Neuronal stem cell (in vitro differentiated cells): ENCODE results near the gene TLDC2.

Source experiments
- DNase-seq: peaks from one replicate; pipeline ENCODE4 v3.0.0-alpha.2; 2013; ENCODE audit warnings: low spot score
- H2AFZ ChIP-seq: one replicate; pipeline ENCODE4 v1.6.1; 2013; ENCODE audit warnings: mild to moderate bottlenecking, low read length, inconsistent platforms
- H2AK5ac ChIP-seq: 2 replicates; pipeline ENCODE4 v1.6.1; 2013; ENCODE audit warnings: low read depth, mild to moderate bottlenecking, inconsistent platforms, low read length, moderate library complexity, mixed read lengths
- H2BK120ac ChIP-seq: 2 replicates; pipeline ENCODE4 v1.6.1; 2013; ENCODE audit warnings: low read depth, mild to moderate bottlenecking, inconsistent platforms, low read length, moderate library complexity, mixed read lengths
- H2BK12ac ChIP-seq: one replicate; pipeline ENCODE4 v1.6.1; 2013; ENCODE audit warnings: low read length, inconsistent platforms
- H2BK15ac ChIP-seq: 2 replicates; pipeline ENCODE4 v1.6.1; 2013; ENCODE audit warnings: mild to moderate bottlenecking, low read length, inconsistent platforms, mixed read lengths
- H2BK5ac ChIP-seq: one replicate; pipeline ENCODE4 v1.6.1; 2013; ENCODE audit warnings: inconsistent platforms, mild to moderate bottlenecking, low read length, moderate library complexity
- H3K14ac ChIP-seq: one replicate; pipeline ENCODE4 v1.6.1; 2013; ENCODE audit warnings: low read length, inconsistent platforms
- H3K18ac ChIP-seq: 2 replicates; pipeline ENCODE4 v1.6.1; 2013; ENCODE audit warnings: low read length, inconsistent platforms
- H3K23ac ChIP-seq: 2 replicates; pipeline ENCODE4 v1.6.1; 2013; ENCODE audit warnings: low read depth, mild to moderate bottlenecking, mixed read lengths, low read length, inconsistent platforms; ENCODE audit not compliant: poor library complexity
- H3K27ac ChIP-seq: replicated peaks from 3 replicates; pipeline ENCODE4 v1.5.1; 2013; ENCODE audit warnings: low read length, inconsistent platforms
- H3K27me3 ChIP-seq, 3 experiments: 2 replicates each; pipeline ENCODE4 v1.6.1; 2013; ENCODE audit warnings: low read length in 3 of 3, mild to moderate bottlenecking in 2 of 3, inconsistent platforms in 1 of 3, low read depth in 1 of 3, mixed read lengths in 1 of 3, moderate library complexity in 1 of 3; ENCODE audit not compliant: control insufficient read depth in 3 of 3, insufficient read depth in 3 of 3
- H3K36me3 ChIP-seq, 2 donors: replicated peaks in 1 of 2; 2 replicates each; pipeline ENCODE4 v1.6.1; 2013; ENCODE audit warnings: low read length in 2 of 2; ENCODE audit not compliant: control insufficient read depth in 2 of 2, insufficient read depth in 2 of 2
- H3K4ac ChIP-seq: 2 replicates; pipeline ENCODE4 v1.6.1; 2013; ENCODE audit warnings: inconsistent platforms, mild to moderate bottlenecking, low read length, moderate library complexity
- H3K4me1 ChIP-seq, 2 donors: 1 replicate in 1 of 2; 2 replicates in 1 of 2; pipeline ENCODE4 v1.6.1; 2013; ENCODE audit warnings: low read length in 2 of 2, low read depth in 1 of 2; ENCODE audit not compliant: control insufficient read depth in 2 of 2, insufficient read depth in 1 of 2
- H3K4me2 ChIP-seq: one replicate; pipeline ENCODE4 v1.6.1; 2013; ENCODE audit warnings: mild to moderate bottlenecking, low read length, inconsistent platforms; ENCODE audit not compliant: insufficient read depth, poor library complexity, severe bottlenecking
- H3K4me3 ChIP-seq, 2 donors: 2 replicates each; pipeline ENCODE4 v1.5.1; 2013; ENCODE audit warnings: low read length in 2 of 2, mild to moderate bottlenecking in 2 of 2, inconsistent platforms in 1 of 2, moderate library complexity in 1 of 2
- H3K79me1 ChIP-seq: one replicate; pipeline ENCODE4 v1.6.1; 2013; ENCODE audit warnings: low read depth, mild to moderate bottlenecking, inconsistent platforms, low read length, moderate library complexity
- H3K9ac ChIP-seq: one replicate; pipeline ENCODE4 v1.6.1; 2013; ENCODE audit warnings: mild to moderate bottlenecking, low read depth, low read length, inconsistent platforms; ENCODE audit not compliant: poor library complexity
- H3K9me3 ChIP-seq, 2 donors: replicated peaks in 1 of 2; 2 replicates each; pipeline versions ENCODE3 to v1.6.1; 2013; ENCODE audit warnings: low read length in 2 of 2, mild to moderate bottlenecking in 2 of 2, inconsistent platforms in 1 of 2, low read depth in 1 of 2, mixed read lengths in 1 of 2, moderate library complexity in 1 of 2; ENCODE audit not compliant: control insufficient read depth in 2 of 2, insufficient read depth in 1 of 2
- H4K8ac ChIP-seq: one replicate; pipeline ENCODE4 v1.6.1; 2013; ENCODE audit warnings: low read depth, mild to moderate bottlenecking, inconsistent platforms, low read length, moderate library complexity
- H4K91ac ChIP-seq: one replicate; pipeline ENCODE4 v1.6.1; 2013; ENCODE audit warnings: low read length, low read depth, mild to moderate bottlenecking, inconsistent platforms; ENCODE audit not compliant: poor library complexity
- WGBS, 2 donors: extraction: QIAGEN DNeasy Blood & Tissue Kit; methylation state at CpG; one replicate each; pipeline ENCODE4 v1.1.7; 2013; ENCODE audit warnings: missing lambda C conversion rate in 2 of 2, mixed read lengths in 1 of 2; ENCODE audit not compliant: insufficient read length in 2 of 2, insufficient replicate concordance in 1 of 2; ENCODE audit errors: extremely low coverage in 2 of 2; 5-methylcytosine and 5-hydroxymethylcytosine counted together

TLDC2 gene

GRCh38 chr20:36856195-36856594 lies 19.7 kb upstream of the TLDC2 start:
- Histone ChIP-seq H2BK5ac (no peak overlapping the region), H3K4me3 (no peak overlapping the region), H3K27me3 (no peaks in the 10 kb centered on the region), H3K18ac (no peak overlapping the region), H3K23ac (no peak overlapping the region), H4K8ac (no peak overlapping the region), H3K14ac (no peak overlapping the region), H3K9ac (no peak overlapping the region), H3K4me2 (no peak overlapping the region), H4K91ac (no peak overlapping the region), H2BK120ac (no peak overlapping the region), H3K4me1 (peaks cover 0 to 9% of the 10 kb centered on the region in 2 donors), H3K9me3 (peaks cover 3% of the 10 kb centered on the region in 2 donors), H2BK15ac (no peak overlapping the region), H2AFZ (no peak overlapping the region), H3K4ac (no peak overlapping the region), H3K36me3 (peaks cover 31 to 67% of the 10 kb centered on the region in 2 donors), H2AK5ac (no peak overlapping the region), H3K27ac (no peak overlapping the region), H2BK12ac (no peak overlapping the region), H3K79me1 (peaks cover 32% of the 10 kb centered on the region)
- no CpG with 5 or more reads among the region's 3 CpGs for WGBS, 2 donors
- DNase-seq, result no peak

DNA sequence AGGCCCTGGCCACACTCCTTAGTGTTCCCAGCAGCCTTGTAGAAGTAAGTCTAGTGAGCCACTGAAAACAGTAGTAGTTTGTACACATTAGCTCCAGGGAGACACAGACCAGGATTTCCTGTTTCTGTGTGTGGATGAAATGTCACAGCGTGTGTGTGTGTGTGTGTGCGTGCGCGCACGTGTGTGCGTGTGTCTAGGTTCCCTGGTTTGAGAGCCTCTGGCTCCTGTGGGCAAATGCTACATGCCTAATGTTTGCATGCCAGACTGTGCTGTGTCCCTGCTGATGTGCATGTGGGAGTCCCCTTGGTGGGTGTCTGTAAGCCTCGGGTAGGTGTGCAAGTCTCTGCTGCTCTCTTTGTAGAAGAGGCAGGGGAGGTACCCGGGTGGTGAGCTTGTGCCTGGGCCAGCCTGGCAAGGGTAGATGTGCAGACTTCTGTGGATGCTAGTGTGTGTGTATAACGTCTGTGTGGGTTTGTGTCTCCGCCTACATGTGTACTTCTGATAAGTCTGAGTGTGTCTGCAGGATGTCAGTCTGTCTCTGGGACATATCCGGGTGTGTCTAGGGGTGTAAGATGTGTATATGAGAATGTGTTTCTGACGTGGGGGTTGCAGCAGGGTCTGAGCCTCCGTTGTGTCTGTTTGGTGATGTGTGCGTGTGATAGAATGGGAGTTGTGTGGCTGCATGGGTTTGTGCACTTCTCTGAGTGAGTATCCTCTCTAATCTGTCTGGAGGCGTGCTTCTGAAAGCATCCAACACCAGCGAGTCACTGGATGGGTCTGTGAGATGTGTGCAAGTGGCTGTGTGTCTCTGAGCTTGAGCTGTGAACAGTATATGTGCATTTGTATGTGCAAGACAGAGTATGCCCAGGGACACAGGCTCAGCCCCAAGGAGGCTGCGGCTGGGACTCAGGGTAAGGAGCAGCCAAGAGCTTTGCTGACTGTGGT lies 19.0 kb upstream of the TLDC2 start:
- H2AK5ac ChIP-seq, result peak overlapping the region; percentile 31
- H3K27me3 ChIP-seq, result no peaks in the 10 kb centered on the region
- no CpG with 5 or more reads among the region's 17 CpGs for WGBS, 2 donors
- no peak overlapping the region for H2BK12ac ChIP-seq
- H2AFZ ChIP-seq, result no peak overlapping the region
- H3K4me3 ChIP-seq, result no peak overlapping the region
- H3K9me3 ChIP-seq, result no peaks in the 10 kb centered on the region
- no peak overlapping the region for H2BK15ac ChIP-seq
- no peak overlapping the region for H2BK120ac ChIP-seq
- peak overlapping the region; percentile 62 for H3K23ac ChIP-seq
- peaks cover 5 to 17% of the 10 kb centered on the region in 2 donors for H3K4me1 ChIP-seq
- peak overlapping the region; percentile 51 for H3K9ac ChIP-seq
- H3K36me3 ChIP-seq, result peaks cover 31 to 67% of the 10 kb centered on the region in 2 donors
- peak overlapping the region; percentile 70 for H2BK5ac ChIP-seq
- no peak overlapping the region for H4K8ac ChIP-seq
- H3K79me1 ChIP-seq, result peaks cover 35% of the 10 kb centered on the region
- H3K4me2 ChIP-seq, result no peak overlapping the region
- DNase-seq, result no peak
- H3K18ac ChIP-seq, result no peak overlapping the region
- H3K4ac ChIP-seq, result no peak overlapping the region
- peak overlapping the region; percentile 85 for H3K14ac ChIP-seq
- no peak overlapping the region for H4K91ac ChIP-seq
- no peak overlapping the region for H3K27ac ChIP-seq

- H3K4me2 ChIP-seq, result no peak overlapping the region
- peaks cover 37% of the 10 kb centered on the region for H3K79me1 ChIP-seq
- H3K4me3 ChIP-seq, result no peak overlapping the region
- no peak overlapping the region for H3K4ac ChIP-seq
- no peak overlapping the region for H4K91ac ChIP-seq
- no peak overlapping the region for H3K27ac ChIP-seq
- H3K9me3 ChIP-seq, result no peaks in the 10 kb centered on the region
- no peak overlapping the region for H2AFZ ChIP-seq
- no peak for DNase-seq
- H3K9ac ChIP-seq, result no peak overlapping the region
- no peak overlapping the region for H2AK5ac ChIP-seq
- H3K14ac ChIP-seq, result no peak overlapping the region
- H2BK15ac ChIP-seq, result no peak overlapping the region
- no peak overlapping the region for H2BK5ac ChIP-seq
- no peak overlapping the region for H3K18ac ChIP-seq
- no peak overlapping the region for H3K23ac ChIP-seq
- H3K36me3 ChIP-seq, result peaks cover 24 to 54% of the 10 kb centered on the region in 2 donors
- no peak overlapping the region for H4K8ac ChIP-seq
- H3K4me1 ChIP-seq, result peaks cover 7 to 21% of the 10 kb centered on the region in 2 donors
- no CpG with 5 or more reads among the region's 4 CpGs for WGBS, 2 donors
- no peak overlapping the region for H2BK120ac ChIP-seq
- H3K27me3 ChIP-seq, result peaks cover 0 to 2% (median 0%) of the 10 kb centered on the region in 3 experiments
- no peak overlapping the region for H2BK12ac ChIP-seq
These were observed 16.7 kb upstream of the TLDC2 start for GRCh38 chr20:36859282-36859555.

DNA sequence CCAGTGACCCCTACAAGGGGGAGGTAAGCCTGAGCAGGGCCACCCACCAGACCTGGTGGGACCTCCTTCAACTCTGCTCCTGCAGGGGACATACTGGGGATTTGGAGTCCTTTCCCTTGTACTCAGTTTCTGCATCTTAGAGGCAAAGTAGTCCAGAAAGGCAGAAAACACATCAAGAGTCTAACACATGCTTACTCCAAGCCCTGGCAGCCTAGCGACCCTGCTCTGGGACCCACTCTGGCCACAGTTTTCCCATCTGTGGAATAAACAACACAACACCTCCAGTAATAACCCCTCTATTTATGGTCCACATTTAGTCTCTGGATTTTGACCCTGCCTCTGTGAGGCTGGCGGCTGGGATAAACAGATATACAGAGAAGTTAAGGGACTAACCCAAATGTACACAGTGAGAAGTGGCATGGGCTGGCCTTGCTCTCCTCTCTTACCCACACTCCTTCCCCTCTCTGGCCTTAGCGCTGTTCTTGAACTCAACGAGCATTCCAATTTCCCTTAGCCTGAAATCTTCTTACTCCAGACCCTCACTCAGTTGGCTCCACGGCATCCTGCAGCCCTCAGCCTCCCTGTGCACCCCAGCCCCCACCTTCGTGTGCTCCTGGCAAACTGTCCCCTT lies 16.1 kb upstream of the TLDC2 start:
- H2BK15ac ChIP-seq, result no peak overlapping the region
- H3K27me3 ChIP-seq, result peaks cover 0 to 3% (median 2%) of the 10 kb centered on the region in 3 experiments
- H2AK5ac ChIP-seq, result no peak overlapping the region
- peaks cover 33% of the 10 kb centered on the region for H3K79me1 ChIP-seq
- no peak overlapping the region for H2BK5ac ChIP-seq
- H3K9ac ChIP-seq, result no peak overlapping the region
- peaks cover 24 to 52% of the 10 kb centered on the region in 2 donors for H3K36me3 ChIP-seq
- H4K8ac ChIP-seq, result no peak overlapping the region
- no peaks in the 10 kb centered on the region for H3K9me3 ChIP-seq
- H3K4ac ChIP-seq, result no peak overlapping the region
- DNase-seq, result no peak
- WGBS, 2 donors, result no CpG with 5 or more reads among the region's 6 CpGs
- no peak overlapping the region for H3K23ac ChIP-seq
- peaks cover 7 to 22% of the 10 kb centered on the region in 2 donors for H3K4me1 ChIP-seq
- H2AFZ ChIP-seq, result no peak overlapping the region
- H3K27ac ChIP-seq, result no peak overlapping the region
- no peak overlapping the region for H3K4me2 ChIP-seq
- no peak overlapping the region for H2BK120ac ChIP-seq
- no peak overlapping the region for H3K14ac ChIP-seq
- no peak overlapping the region for H3K18ac ChIP-seq
- H2BK12ac ChIP-seq, result no peak overlapping the region
- H3K4me3 ChIP-seq, result no peak overlapping the region
- no peak overlapping the region for H4K91ac ChIP-seq
